ENCODE measurements around the gene SIL1.
"Not testable (repeated sequence)": the region's sequence is repeated elsewhere in the genome, so short reads cannot be mapped to it uniquely, and the experiment has no call there.

SIL1 gene

DNA sequence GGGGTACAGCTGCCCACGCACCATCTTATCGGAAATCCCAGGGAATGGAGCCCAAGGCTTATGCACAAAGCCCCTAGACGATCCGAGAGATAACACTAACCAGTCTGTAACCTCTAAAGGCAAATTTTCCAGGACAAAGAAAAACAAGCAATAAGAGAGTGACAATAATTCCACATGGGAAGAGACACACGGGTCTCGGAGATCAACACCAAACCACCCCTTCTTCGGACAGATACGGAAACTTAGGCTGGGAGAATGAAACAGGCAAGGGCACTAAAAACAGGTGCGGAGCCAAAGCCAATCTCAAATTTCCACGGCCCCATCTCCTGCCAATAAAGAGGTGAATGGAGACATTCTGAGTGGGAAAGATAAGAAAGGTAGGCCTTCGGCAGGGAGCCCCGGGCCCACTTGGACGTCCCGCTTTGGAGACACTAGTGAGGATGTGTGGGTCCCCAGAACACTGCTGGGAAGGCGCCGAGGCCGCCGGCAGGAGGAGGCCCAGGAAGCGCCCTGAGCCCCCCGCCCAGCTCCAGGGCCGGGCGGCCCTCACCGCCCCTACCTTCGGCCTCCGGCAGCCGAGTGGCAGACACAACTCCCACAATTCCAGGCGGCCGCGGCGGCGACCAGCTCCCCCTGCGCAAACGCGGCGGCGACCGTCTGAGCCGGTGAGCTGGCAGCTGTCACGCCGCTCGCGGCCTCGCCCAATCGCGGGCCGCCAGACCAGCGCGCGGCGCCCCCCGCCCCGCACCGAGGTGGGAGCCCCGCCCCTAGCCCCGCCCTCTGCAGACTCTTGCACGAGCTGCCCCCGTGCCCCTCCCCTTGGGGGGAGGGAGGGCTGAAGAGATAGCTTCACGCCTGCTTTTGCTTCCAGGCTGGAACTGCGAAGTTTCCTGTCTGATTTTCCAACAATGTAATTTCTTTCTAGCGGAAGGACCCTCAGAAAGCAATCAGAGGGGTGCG is at the start of gene SIL1:
Gene SIL1 (minus strand): TSS at position 659 of the 960 bp plus-strand sequence. CDS start 70,525 bp downstream, outside the sequence.
- ATAC-seq, result peak; percentile 99
- peak within 1 kb of the TSS; percentile 95 for H3K27ac Mint-ChIP-seq
- DNase-seq (ENCODE audit: low spot score in 2 of 2), result peak; percentile 90 to 95
- H3K9me3 Mint-ChIP-seq, result no peaks in the 10 kb centered on the region
- peaks cover 24% of the 10 kb centered on the region for H3K4me1 Mint-ChIP-seq
- peak within 1 kb of the TSS; percentile 89 for H3K4me3 Mint-ChIP-seq
- peaks cover 9% of the 10 kb centered on the region for H3K36me3 Mint-ChIP-seq

GRCh38 chr5:139246394-139246793 is 48.2 kb upstream of the SIL1 start:
- H3K27ac Mint-ChIP-seq, result peak overlapping the region; percentile 90
- no peaks in the 10 kb centered on the region for H3K9me3 Mint-ChIP-seq
- peak overlapping the region; percentile 58 for H3K4me3 Mint-ChIP-seq
- H3K4me1 Mint-ChIP-seq, result peaks cover 21% of the 10 kb centered on the region
- DNase-seq (ENCODE audit: low spot score in 2 of 2), result peak; percentile 10 to 63
- peak; percentile 98 for ATAC-seq
- peaks cover 6% of the 10 kb centered on the region for H3K36me3 Mint-ChIP-seq

DNA sequence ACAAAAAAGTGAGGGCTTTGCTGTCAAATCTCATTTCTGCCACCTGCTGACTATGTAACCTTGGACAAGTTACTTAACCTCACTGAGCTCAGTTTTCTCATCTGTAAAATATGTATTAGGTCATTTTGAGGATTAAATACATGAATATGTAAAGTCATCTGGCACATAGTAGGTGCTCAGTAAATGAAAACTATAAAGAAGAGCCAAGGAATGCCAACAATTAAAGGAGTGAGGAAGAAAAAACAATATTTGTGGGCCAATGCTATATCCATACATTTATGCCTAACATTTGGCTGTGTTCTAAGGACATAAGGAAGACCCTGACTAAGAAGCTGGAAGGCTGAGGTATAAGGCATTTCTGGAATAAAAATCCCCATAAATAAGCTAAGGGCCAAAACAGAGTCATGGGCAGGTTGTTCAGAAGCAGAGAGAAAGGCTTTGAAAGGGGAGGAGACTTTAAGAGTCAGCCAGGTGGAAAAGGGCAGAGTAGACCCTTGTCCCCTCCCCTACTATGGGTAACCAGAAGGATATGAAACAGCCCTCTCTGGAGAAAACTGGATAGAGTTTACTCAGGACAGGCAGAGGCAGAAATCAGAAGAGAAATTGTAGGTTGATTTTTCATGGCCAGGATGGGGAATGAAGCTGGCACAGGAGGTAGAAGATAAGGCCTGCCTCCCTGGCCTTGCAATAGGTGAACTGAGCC is 47.6 kb upstream of the SIL1 start:
- peak overlapping the region; percentile 58 for H3K4me3 Mint-ChIP-seq
- H3K27ac Mint-ChIP-seq, result peak overlapping the region; percentile 90
- DNase-seq (ENCODE audit: low spot score in 2 of 2) (no peak), ATAC-seq (peak; percentile 11)
- H3K9me3 Mint-ChIP-seq, result no peaks in the 10 kb centered on the region
- H3K36me3 Mint-ChIP-seq, result peaks cover 6% of the 10 kb centered on the region
- peaks cover 15% of the 10 kb centered on the region for H3K4me1 Mint-ChIP-seq

- no peak for ATAC-seq
- no peak for DNase-seq (ENCODE audit: low spot score in 2 of 2)
- Mint-ChIP-seq H3K27ac (no peak overlapping the region), H3K36me3 (peaks cover 6% of the 10 kb centered on the region), H3K9me3 (no peaks in the 10 kb centered on the region), H3K4me3 (no peak overlapping the region), H3K4me1 (peaks cover 15% of the 10 kb centered on the region)
Measured at GRCh38 chr5:139243425-139243970, 45.3 kb upstream of the SIL1 start.

DNA sequence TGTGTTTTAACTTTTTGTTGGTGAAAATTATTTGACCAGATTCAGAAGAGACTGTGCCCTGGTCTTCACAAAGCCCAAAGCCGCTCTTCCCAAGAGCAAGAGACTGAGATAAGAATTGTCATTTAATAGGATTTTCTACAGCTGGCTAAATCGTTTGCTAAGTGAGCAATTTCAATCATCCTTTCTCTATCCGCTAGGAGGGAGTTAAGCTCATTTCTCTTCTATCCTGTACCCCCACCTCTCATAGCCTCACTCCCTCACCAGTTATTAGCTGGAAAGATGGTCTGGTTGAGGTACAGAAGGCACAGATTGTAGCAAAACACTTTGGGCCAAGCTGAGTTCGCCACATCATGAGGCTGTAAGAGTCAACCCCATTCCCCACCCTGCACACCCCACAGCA is 43.0 kb upstream of the SIL1 start:
- no peak overlapping the region for H3K27ac Mint-ChIP-seq
- no peak for ATAC-seq
- H3K36me3 Mint-ChIP-seq, result no peaks in the 10 kb centered on the region
- no peak overlapping the region for H3K4me3 Mint-ChIP-seq
- no peaks in the 10 kb centered on the region for H3K9me3 Mint-ChIP-seq
- H3K4me1 Mint-ChIP-seq, result peaks cover 8% of the 10 kb centered on the region
- no peak for DNase-seq (ENCODE audit: low spot score in 2 of 2)

- no peak for DNase-seq (ENCODE audit: low spot score in 2 of 2)
- Mint-ChIP-seq H3K4me3 (no peak overlapping the region), H3K36me3 (no peaks in the 10 kb centered on the region), H3K4me1 (no peaks in the 10 kb centered on the region), H3K27ac (no peak overlapping the region), H3K9me3 (no peaks in the 10 kb centered on the region)
- ATAC-seq, result no peak
Measured at GRCh38 chr5:139236479-139236878, 38.3 kb upstream of the SIL1 start.

- H3K4me3 Mint-ChIP-seq, result no peak overlapping the region
Measured at GRCh38 chr5:139232147-139232724, 34.1 kb upstream of the SIL1 start.

DNA sequence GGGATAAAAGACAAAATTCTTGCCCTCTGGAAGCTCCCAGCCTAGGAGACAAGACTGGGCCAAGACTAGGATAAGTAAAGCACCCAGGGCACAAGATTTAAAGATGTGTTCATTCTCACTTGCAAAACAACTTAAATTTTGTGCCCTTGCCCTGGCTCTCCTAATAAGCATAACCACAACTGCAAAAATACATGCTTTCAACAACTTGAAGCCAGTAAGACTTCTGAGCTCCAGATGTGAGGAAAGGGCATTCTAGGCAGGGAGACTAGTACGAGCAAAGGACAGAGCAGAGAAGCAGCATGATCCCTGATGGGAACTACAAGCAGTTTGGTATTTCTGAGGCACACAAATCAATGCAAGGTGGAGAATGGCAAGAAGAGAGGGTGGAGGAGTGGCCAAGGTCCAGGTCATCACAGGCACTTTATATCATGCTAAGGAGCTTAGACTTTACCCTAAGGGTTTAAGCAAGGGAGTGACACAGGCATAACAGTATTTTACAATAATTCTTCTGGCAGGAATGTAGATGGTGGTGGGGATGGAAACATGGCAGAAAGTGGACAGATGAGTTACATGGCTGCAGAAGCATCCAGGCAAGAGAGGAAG is 30.1 kb upstream of the SIL1 start:
- Mint-ChIP-seq H3K36me3 (no peaks in the 10 kb centered on the region), H3K9me3 (no peaks in the 10 kb centered on the region), H3K4me1 (no peaks in the 10 kb centered on the region), H3K4me3 (no peak overlapping the region), H3K27ac (no peak overlapping the region)
- DNase-seq (ENCODE audit: low spot score in 2 of 2) (no peak), ATAC-seq (no peak)

More at GRCh38 chr5:139232147-139232724, 34.1 kb upstream of the SIL1 start:
- peak; percentile 13 for ATAC-seq
- Mint-ChIP-seq H3K36me3 (no peaks in the 10 kb centered on the region), H3K9me3 (no peaks in the 10 kb centered on the region), H3K4me1 (no peaks in the 10 kb centered on the region), H3K27ac (no peak overlapping the region)
- DNase-seq (ENCODE audit: low spot score in 2 of 2), result no peak

DNA sequence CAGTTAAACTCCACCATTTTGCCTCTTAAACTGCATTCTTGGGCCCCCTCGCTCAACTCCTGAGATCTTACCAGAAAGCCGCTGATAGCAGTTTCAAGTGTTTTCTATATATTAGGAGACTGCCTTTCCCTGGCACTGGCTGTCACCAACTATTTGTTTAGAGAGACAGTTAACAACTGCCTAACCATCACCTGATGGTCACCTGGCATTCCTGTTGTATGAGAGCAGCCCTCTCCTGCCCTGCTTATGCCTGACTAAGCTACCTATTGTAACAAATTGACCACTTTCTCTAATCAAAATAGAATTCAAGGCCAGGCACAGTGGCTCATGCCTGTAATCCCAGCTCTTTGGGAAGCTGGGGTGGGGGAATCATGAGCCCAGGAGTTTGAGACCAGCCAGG is 28.0 kb upstream of the SIL1 start:
- no peak for ATAC-seq
- Mint-ChIP-seq H3K36me3 (no peaks in the 10 kb centered on the region), H3K4me1 (no peaks in the 10 kb centered on the region), H3K9me3 (no peaks in the 10 kb centered on the region), H3K27ac (no peak overlapping the region), H3K4me3 (no peak overlapping the region)
- no peak for DNase-seq (ENCODE audit: low spot score in 2 of 2)

GRCh38 chr5:139223481-139223880 is 25.3 kb upstream of the SIL1 start:
- Mint-ChIP-seq H3K4me3 (no peak overlapping the region), H3K36me3 (no peaks in the 10 kb centered on the region), H3K27ac (no peak overlapping the region), H3K4me1 (no peaks in the 10 kb centered on the region), H3K9me3 (no peaks in the 10 kb centered on the region)
- DNase-seq (ENCODE audit: low spot score in 2 of 2) (no peak), ATAC-seq (no peak)

DNA sequence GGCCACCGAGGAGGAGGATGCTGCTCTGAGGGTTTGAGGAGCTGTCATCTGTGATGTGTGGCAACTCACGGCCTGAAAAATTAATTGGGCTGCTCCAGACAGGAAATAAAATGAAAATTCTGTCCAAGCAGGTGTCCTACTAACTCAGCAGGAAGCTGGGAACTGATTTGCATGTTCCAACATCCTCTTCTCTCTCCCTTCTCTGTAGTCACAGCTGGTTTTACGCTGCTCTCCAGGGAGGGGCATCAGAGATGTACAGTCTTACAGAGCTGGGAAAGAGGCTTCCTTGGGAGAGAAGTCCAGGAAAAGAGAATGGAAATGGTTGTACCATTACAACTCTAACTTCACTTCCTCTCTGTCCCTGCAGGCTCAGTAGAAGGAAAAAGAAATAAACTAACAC is 24.2 kb upstream of the SIL1 start:
- no peaks in the 10 kb centered on the region for H3K4me1 Mint-ChIP-seq
- no peak overlapping the region for H3K4me3 Mint-ChIP-seq
- no peaks in the 10 kb centered on the region for H3K9me3 Mint-ChIP-seq
- ATAC-seq (no peak), DNase-seq (ENCODE audit: low spot score in 2 of 2) (no peak)
- H3K36me3 Mint-ChIP-seq, result no peaks in the 10 kb centered on the region
- no peak overlapping the region for H3K27ac Mint-ChIP-seq

- not testable (repeated sequence) for H3K9me3 Mint-ChIP-seq; ATAC-seq; H3K36me3 Mint-ChIP-seq; H3K27ac Mint-ChIP-seq; H3K4me1 Mint-ChIP-seq; H3K4me3 Mint-ChIP-seq; DNase-seq (ENCODE audit: low spot score in 2 of 2)
Measured at GRCh38 chr5:139218038-139218437, 19.9 kb upstream of the SIL1 start.

- no peak for DNase-seq (ENCODE audit: low spot score in 2 of 2)
- Mint-ChIP-seq H3K9me3 (no peaks in the 10 kb centered on the region), H3K4me3 (no peak overlapping the region), H3K27ac (no peak overlapping the region), H3K4me1 (no peaks in the 10 kb centered on the region), H3K36me3 (no peaks in the 10 kb centered on the region)
- no peak for ATAC-seq
Measured at GRCh38 chr5:139215107-139215975, 17.2 kb upstream of the SIL1 start.

- H3K4me1 Mint-ChIP-seq, result no peaks in the 10 kb centered on the region
- no peaks in the 10 kb centered on the region for H3K9me3 Mint-ChIP-seq
- no peak for ATAC-seq
- no peaks in the 10 kb centered on the region for H3K36me3 Mint-ChIP-seq
- no peak overlapping the region for H3K27ac Mint-ChIP-seq
- H3K4me3 Mint-ChIP-seq, result no peak overlapping the region
- DNase-seq (ENCODE audit: low spot score in 2 of 2), result no peak
Measured at GRCh38 chr5:139214646-139215045, 16.5 kb upstream of the SIL1 start.

Measured in stimulated activated effector memory CD8-positive, alpha-beta T cell treated with anti-CD3 and anti-CD28 coated beads, Interleukin-12 subunit alpha, Interleukin-12 subunit beta, amount 100 ng/mL, for 72 hours (primary cell).